ENCODE data around the gene GPR151.

Gene GPR151

GRCh38 chr5:146521403-146522106, 5.6 kb upstream of the GPR151 start:
- no peak overlapping the region for H3K4me3 ChIP-seq (ENCODE audit: low read length)
- DNase-seq (ENCODE audit: low read depth) = peak; percentile 27
- no peak for TF ChIP-seq CTCF (IDR thresholded peaks at IDR 0.05; ENCODE audit: insufficient read depth, low read depth, low read length, missing control alignments)

GRCh38 chr5:146520731-146521130, 4.7 kb upstream of the GPR151 start:
- H3K4me3 ChIP-seq (ENCODE audit: low read length) = no peak overlapping the region
- no peak for TF ChIP-seq CTCF (IDR thresholded peaks at IDR 0.05; ENCODE audit: insufficient read depth, low read depth, low read length, missing control alignments)
- DNase-seq (ENCODE audit: low read depth) = peak; percentile 15

- no peak for TF ChIP-seq CTCF (IDR thresholded peaks at IDR 0.05; ENCODE audit: insufficient read depth, low read depth, low read length, missing control alignments)
- no peak for DNase-seq (ENCODE audit: low read depth)
- H3K4me3 ChIP-seq (ENCODE audit: low read length) = no peak overlapping the region
Measured at GRCh38 chr5:146519554-146519953, 3.6 kb upstream of the GPR151 start.

GRCh38 chr5:146515473-146516150, 378 bp downstream of the GPR151 start:
- DNase-seq (ENCODE audit: low read depth) = no peak
- TF ChIP-seq CTCF (IDR thresholded peaks at IDR 0.05; ENCODE audit: insufficient read depth, low read depth, low read length, missing control alignments) = no peak
- no peak overlapping the region for H3K4me3 ChIP-seq (ENCODE audit: low read length)

GRCh38 chr5:146514575-146514974, 1.4 kb downstream of the GPR151 start:
- H3K4me3 ChIP-seq (ENCODE audit: low read length) = no peak overlapping the region
- no peak for TF ChIP-seq CTCF (IDR thresholded peaks at IDR 0.05; ENCODE audit: insufficient read depth, low read depth, low read length, missing control alignments)
- DNase-seq (ENCODE audit: low read depth) = no peak

GRCh38 chr5:146513462-146513861, 2.5 kb downstream of the GPR151 start:
- TF ChIP-seq CTCF (IDR thresholded peaks at IDR 0.05; ENCODE audit: insufficient read depth, low read depth, low read length, missing control alignments) = no peak
- H3K4me3 ChIP-seq (ENCODE audit: low read length) = no peak overlapping the region
- DNase-seq (ENCODE audit: low read depth) = no peak
